Stimulated activated naive CD4-positive, alpha-beta T cell treated with Interleukin-2 at 50 U/mL for 16 hours (primary cell): ENCODE results near the gene NME4.

Source experiments
- DNase-seq: peaks from one replicate; lab custom pipeline; 2025; lab: John Stamatoyannopoulos, UW

NME4 gene

DNA sequence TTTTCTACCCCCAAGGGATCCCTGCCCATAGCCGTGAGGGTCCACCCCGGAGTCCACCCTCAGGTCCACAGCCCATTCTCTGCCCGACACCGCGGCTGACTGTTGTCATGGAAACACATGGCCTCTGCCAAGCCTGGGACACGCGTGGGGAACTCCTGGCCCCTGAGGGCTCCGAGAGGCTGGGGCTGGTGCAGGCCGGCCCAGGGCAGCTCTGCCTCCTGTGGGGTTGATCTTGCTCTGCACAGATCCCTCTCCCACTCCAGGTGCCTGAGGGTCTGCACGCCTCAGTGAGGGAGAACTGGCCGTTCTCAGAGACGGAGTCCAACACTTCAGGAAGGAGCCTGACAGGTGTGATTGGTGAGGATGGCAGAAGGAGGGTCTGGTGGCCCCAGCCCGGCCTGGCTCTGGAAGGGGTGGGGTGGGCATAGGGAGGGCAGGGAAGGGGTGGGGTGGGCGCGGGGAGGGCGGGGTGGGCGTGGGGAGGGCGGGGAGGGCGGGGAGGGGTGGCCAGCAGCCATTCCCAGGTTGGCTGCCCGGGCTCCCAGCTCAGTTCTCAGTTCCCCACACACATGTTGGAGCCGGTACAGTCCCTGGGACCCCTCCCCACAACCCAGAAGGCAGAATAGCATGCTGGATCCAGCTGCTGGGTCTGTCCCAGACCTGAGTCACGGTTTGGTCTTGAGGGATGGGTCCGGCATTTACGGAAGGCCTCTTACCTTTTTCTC, 33.1 kb upstream of the NME4 start:
- no peak for DNase-seq

DNA sequence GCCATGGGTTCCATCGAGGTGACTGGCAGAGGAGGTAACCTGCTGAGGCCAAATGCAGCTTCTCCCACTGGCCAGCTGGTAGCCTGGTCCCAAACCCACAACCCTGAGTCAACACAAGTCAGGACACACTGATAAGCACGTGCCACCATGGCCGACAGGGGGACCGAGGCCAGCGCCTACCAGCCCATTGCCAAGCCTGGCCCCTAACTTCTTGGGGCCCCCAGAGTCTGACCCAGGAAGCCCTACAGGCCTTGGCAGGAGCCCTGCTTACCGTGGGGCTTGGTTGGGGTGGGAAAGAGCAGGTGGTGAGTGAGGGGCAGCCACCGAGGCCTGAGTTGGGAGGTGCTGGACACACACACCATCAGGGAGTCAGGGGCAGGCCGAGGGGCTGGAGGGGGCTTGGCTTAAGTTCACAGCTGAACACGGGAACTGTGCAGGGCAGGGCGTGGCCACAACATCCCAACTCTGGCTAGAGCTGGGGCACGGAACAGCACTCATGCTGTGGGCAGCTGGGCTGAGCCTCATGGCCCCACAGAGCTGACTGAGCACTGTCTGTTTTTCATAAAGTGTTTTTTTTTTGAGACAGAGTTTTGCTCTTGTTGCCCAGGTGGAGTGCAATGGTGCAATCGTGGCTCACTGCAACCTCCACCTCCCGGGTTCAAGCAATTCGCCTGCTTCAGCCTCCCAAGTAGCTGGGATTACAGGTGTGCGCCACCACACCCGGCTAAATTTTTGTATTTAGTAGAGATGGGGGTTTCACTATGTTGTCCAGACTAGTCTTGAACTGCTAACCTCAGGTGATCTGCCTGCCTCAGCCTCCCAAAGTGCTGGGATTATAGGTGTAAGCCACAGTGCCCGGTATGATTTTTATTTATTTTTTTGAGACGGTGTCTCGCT, 32.2 kb upstream of the NME4 start:
- no peak for DNase-seq

DNA sequence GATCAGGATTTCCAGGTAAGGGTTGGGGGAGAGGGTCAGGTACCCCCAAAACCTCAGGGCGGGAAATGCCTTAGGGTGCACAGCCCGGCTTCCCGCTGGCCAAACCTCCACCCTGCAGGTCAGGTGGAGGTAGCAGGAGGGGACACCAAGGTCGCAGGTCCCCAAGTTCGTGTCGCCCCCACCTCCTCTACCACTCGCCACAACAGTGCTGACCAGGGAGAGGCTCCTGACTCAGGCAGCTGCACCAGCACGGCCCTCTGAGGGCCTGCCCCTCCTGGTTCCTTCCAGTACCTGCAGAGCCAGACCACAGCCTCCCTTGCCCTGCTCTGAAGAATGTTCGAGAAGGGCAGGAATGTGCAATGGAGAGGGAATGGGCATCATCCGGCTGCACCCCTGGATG, 30.5 kb upstream of the NME4 start:
- DNase-seq: no peak

DNA sequence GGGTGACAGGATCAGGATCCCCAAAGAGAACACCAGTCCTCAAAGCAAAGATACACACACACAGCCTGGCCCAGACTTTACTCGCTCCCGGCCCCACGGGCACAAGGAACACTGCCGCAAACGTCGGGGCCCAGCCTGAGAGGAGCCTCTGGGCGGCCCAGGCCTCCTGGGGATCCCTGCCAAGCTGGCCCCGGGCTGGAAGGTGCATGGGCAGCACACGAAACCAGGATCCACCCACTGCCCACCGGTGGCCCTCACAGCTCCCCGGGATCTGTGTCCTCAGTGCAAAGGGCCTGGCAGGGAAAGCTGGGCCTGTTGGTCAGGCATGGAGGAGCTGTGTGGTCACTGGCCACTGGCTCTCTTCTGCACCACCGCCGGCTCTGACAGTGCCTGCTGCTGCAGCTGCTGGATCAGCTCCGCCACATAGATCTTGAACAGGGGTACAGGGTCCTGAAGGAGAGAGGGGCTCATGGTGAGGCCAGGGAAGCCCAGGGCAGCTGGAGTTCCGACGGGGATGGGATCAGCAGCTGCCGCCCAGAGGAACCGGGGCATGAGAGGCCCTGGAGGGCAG, 29.6 kb upstream of the NME4 start:
- DNase-seq: no peak

DNA sequence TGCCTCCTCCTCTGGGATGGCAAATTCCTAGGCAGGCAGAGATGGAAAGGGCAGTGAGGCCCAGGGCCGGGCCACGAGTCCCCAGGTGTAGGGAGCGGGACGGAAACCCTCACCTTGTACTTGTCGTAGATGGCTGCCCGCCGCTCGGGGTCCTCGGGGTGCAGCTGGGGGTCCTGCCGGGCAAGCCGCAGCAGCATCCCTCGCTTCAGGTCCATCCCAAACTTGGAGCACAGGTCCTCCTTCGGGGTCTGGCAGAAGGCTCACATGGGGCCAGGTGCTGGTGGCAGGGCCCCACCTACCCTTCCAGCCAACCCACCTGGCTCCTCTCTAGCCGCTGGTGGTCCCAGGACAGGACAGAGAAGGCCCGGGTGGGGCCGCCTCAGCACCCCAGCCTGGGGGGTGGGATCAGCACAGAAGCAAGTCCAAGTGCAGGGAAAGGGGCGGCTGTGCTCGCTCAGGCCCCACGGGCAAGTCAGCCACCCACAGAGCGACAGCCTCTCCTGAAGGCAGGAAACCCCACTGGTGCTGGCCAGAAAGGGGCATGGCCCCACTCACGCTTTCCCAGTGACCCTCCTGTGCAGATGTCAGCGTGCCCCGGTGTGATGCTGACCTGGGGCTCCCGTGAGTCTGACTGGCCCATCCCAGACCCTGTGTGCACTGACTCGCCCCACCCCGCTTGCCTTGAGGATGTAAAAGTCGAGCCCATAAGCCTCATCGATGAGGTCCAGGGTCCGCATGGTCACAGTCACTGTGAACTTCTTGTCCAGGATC, 28.4 kb upstream of the NME4 start:
- no peak for DNase-seq

DNA sequence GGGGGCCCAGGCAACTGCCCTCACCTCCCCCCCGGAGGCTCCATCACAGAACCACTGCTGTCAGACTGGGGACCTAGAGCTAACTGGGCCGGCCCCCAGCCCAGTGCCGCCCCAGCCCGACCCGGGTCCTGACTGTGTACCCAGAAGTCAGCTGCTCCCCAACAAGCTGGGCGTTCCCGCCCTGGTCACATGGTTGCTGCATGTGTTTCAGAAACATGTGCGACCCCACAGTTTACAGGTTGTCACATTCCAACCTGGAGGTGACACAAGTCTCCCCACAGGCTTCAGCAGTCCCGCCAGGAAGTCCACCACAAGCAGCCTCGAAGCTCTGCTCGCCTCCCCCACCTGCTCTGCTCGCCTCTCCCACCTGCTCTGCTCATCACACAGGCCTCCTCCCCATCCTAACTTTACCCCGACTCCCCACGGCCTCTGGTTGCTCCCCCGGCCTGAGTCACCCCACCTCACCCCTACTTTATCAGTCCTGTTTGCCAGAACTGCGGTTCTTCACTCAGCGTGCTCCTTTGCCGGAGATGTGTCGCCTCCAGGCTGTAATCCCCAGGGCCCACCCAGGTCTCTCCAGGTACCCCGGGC, 27.6 kb upstream of the NME4 start:
- no peak for DNase-seq

DNA sequence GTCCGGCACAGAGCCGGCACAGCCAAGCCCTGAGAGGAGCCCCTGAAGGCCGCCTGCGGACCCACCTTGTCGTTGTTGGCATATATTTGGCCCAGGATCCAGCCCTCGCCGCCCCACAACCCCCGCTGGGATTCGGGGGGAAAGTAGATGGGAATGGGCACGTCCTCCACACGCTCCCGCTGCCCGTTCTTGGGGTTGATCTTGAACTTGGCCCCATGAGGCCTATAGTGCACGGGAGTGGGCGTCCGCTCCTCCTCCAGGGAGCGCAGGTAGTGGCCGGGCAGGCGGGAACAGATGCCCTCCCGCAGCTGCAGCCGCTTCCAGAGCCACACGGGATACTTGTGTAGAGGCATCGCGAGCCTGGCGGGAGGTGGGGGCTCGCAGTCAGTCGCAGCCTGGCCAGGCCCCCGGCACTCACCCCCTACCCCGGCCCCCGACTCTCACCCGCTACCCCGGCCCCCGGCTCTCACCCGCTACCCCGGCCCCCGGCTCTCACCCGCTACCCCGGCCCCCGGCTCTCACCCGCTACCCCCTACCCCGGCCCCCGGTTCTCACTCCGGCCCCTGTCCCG, 27.0 kb upstream of the NME4 start:
- no peak for DNase-seq

DNA sequence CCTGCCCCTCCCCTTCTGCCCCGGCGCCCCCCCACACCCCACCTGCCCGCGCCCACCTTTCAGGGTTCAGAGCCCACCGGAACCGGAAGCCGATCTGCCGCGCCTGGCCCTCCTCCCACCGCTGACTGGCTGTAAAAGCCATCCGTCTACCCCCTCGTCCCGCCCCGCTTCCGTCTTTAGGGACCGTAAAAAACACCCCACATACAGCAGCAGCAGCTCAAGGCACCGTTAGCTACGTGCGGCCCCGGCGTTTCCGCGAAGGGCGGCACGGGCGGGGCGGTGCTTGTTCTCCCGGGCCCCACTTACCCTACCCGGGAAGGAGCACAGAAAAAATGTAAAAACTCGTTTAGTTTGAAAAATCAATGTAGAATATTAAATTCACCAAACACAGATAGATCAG, 26.6 kb upstream of the NME4 start, which contains the start of gene MRPL28:
Gene MRPL28 (minus strand): TSS at position 96 of the 400 bp plus-strand sequence. CDS start 320 bp downstream, outside the sequence.
- peak; percentile 91 for DNase-seq

DNA sequence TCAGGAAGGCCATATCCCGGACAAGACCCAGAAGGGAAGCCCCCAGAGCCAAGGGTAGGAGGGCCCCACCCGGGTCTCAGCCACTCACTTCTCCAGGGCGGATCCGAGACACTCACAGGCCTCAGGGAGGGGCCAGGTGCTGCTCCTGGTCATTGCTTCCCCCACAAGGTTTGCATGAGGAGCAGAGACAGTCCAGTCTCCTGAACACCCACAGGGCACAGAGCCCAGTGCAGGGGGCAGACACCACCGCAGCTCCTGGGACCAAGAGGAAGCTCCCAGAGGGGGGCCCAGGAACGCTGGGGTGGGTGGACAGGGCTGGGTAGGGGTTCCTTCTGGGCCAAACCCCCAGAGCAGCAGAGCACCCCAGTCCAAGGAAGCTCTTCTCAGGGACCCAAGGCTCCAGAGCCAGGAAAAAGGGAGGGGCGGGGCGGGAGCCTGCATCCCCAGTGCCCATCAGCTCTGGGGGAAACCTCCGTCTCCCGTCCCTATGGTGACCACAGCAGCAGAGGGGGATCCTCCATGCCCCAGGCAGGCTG, 26.0 kb upstream of the NME4 start:
- no peak for DNase-seq

DNA sequence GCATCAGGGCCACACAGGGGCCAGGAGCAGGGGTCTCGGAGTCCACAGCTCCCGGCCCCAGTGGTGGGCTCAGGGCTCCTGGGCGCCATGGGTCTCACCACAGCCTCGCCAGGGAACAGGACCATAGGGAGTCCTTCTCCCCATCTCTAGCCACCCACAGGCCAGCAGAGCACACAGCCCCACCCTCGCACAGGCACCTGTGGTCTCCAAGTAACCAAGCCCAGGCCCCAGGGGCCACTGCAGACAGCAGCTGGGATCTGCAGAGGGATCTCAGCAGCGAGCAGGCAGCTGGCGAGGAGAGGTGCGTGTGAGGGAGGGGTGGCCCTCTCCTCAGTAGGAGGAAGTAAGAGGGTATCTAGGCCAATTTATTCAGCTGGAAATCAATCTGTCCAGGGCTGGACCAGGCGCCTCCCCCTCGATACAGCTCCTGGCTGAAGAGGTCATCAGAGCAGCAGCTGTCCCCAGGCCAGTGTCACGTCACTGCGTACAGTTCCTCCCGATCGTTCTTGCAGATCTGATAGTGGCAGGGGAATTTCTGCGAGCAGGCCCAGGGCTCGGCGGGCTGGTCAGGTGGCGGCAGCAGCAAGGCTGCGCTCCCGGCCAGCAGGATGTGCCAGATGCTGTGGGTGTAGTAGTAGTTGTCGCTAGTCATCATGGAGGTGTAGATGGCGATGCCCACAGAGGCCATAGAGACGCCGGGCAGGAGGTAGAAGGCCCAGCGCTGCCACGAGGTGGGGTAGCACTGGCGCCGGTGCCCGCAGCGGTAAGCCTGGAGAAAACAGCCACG, 25.3 kb upstream of the NME4 start:
- no peak for DNase-seq

DNA sequence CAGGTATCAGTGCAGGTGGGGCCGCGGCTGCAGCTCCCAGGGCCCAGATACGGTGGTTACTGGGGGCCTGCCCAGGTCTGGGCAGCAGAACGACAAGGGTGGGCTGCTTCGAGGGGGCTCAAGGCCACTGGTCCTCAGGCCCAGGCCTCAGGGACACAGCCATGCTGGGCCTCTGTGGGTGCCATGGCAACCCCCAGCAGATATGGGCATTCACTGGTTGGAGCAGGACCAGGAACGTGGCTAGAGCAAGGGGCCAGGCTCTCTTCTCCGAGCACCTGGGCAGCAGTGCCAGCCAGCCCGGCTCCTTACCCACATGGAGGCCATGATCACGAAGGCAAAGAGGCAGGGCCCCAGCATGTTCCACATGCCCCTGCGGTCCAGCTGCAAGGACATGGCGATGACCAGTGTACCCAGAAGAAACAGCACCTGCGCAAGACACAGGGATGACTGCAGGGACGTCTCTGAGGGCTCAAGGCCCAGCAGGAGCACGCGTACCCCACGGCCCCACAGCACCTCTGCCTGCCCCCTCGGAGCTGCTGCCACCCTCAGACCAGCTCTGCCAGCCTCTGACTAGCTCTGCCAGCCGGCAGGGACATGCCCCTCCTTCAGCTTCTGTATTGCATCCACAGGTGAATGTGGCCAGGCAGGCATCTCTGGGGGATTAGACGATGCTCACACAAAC, 24.6 kb upstream of the NME4 start:
- DNase-seq: no peak

DNA sequence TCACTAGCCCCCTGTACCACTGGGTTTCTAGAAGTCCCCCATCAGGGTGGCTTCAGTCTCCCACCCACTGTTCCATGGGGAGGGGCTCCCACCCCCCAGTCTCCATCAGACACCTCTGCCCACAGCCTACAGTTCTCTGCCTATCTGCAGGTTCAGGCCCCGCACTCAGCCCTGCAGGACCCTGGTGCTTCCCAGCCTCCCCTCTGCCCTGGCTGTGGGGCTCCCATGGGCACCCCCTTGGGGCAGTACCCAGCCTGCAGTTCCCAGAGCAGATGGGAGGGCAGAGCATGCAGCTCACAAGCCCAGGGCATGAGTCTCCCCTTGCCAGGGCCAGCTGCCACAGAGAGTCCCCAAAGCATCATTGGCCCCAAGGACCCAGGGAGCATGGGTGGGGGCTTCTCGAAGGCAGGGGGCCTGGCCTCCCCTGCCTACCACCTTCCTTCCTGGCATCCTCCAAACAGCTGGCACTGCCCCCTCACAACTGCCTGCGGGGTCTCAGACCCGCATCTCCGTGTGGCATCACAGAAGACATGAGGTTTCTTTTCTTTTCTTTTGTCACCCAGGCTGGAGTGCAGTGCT, 23.9 kb upstream of the NME4 start:
- DNase-seq: no peak

DNA sequence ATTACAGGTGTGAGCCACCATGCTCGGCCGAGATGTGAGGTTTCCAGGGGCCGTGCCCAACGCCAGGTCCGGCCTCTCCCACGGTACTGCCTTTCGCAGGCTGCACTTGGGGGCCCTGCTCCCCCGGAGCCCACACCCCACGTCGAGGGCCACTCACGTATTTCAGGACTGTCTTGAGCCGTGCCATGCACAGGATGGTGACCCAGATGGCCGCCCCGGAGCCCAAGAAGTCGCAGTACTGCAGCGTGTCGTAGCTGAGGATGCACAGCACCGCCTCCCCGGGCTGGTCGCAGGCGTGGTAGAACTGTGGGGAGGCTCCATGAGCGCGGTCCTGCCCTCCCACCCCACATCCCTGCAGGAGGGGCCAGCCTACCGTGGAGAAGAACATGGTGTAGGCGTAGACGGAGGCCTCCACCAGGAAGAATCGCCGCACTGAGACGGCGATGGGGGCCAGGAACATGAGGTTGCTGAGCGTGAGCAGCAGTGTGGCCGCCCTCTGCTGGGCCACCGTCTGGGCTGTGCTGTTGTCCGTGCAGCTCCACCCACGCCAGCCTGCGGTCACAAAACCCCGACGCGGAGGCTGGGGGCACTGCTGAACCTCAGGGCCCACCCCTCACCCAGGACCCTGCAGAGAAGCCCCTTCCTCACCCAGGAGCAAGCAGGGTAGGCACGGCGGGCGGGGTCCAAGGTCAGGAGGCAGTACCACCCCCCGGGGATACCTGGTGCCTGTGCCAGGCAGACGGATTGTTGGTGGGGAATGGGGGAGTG, 23.0 kb upstream of the NME4 start:
- no peak for DNase-seq

DNA sequence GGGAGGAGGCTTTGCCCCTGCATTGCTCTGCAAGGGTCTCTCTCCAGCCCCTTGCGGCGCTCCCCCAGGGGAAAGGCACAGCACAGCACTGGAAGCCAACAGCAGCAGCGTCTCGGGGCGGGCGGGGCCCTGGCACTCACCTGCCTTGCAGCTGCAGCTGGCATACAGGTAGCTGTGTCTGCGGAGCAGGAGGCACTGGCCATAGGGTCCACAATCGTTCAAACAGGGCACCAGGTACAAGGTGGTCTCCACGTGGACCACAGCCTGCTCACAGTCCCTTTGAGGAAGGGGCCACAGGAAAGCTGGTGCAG, 22.4 kb upstream of the NME4 start:
- DNase-seq: no peak

DNA sequence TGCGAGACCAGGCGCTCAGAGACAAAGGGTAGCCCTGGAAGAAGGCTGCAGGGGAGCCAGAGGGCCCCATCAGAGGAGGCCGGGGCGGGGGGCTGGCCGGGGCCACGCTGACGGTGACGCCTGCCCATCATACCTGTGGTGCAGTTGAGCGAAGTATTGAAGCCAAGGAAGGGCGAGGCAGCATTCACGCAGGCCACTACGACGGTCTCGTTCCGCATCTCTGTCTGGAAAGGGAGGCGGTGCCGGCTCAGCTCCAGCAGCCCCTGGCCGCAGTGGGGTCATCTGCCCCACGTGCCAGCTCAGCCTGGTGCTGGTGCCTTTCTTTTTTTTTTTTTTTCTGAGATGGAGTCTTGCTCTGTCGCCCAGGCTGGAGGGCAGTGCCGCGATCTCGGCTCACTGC, 21.8 kb upstream of the NME4 start:
- DNase-seq: no peak

DNA sequence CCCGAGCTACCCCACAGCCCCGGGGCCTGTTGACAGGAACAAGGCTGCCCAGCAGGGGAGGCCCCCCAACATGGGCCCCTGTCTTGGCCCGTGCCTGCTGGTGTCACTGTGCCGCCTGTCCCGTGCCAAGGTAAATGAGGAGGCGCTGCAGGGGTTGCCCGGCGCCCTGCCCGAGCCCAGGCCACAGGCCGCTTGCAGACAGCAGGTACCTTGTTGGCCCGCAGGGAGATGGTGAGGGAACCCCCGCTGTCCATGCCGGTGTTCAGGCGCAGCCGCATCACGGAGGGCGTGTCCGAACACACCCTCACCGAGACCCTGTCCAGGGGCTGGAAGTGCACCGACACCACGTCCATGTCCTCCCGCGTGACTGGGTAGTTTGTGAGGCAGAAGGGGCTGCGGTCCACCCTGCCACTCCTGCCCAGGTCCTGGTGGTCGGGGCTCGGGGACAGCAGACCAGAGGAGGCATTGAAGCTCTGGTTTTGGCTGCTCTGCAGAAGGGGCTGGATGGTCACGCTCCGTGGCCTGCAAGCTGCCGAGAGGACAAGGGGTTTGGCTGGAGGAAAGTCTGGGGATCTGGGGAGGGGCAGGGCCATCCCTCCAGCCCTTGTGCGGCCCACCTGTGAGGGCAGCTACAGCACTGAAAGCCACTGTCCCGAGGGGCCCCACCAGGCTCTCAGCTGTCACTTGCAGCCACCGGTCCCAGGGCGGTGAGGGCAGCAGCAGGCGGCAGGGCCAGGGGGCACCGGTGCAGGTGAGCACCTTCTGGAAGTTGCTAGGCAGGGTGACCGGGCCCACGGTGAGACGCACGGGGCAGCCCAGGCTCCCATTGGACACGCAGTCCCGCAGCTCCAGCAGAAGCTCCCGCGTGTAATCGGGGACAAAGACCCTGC, 20.8 kb upstream of the NME4 start:
- DNase-seq: no peak

DNA sequence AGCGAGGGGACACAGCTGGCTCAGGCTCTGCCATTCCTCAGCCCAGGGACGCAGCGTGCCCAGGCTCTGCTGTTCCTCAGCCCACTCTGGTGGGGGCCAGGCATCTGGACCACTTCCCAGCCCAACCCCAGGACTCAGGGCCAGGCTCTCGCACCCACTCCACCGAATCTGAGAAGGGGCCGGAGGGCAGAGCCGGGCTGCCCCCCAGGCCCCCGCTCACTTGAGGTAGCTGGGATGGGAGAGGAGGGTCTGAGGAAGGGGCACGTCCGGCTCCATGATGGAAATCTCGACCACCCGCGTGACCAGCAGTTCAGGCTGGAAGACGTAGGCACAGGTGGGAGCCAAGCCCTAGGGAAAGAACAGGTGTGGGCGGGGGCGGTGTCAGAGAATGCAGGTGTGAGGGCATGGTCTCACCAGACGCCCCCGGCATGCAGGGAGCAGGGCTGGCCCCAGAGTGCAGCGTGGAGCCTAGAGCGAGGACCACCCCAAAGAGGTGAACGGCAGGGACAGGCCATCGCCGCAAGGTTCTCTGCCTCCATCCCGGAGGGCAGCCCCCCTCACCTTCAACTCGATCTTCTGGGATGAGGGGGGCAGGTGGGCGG, 20.1 kb upstream of the NME4 start:
- DNase-seq: no peak
